OCI-LY7 (cell line): Measurements from ENCODE around the gene ABCG4.

Source experiments
- EZH2phosphoT487 ChIP-seq: fragments of 200-600 bp; sonication (generic); IDR thresholded peaks from 2 replicates; pipeline ENCODE4 v1.6.1; 2018; ENCODE audit warnings: low read depth, borderline replicate concordance, mild to moderate bottlenecking, mixed run types, antibody characterized with exemption, low read length, moderate library complexity, mixed read lengths
- TF ChIP-seq, protein P1 (sequence below): fragments of 200-600 bp; sonication (generic); conservative IDR thresholded peaks from 2 replicates; pipeline ENCODE4 v1.5.1; 2014; ENCODE audit warnings: mild to moderate bottlenecking, antibody characterized with exemption, low read length, moderate library complexity, mixed read lengths

DNA sequence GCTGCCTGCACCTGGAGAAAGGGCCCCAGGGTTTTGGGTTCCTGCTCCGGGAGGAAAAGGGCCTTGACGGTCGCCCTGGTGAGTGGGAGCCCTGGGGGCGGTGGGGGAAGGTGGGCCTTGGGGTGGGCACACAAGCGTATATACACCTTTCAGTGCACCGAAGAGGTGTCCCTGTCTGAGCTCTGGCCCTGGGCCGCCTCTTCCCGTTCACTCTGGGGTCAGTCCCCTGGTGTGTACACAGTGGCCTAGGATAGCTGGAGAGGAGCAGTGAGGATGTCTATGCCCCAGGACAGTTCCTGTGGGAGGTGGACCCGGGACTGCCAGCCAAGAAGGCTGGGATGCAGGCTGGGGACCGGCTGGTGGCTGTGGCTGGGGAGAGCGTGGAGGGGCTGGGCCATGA is 39.2 kb downstream of the ABCG4 start:
- TF ChIP-seq, protein P1, sequence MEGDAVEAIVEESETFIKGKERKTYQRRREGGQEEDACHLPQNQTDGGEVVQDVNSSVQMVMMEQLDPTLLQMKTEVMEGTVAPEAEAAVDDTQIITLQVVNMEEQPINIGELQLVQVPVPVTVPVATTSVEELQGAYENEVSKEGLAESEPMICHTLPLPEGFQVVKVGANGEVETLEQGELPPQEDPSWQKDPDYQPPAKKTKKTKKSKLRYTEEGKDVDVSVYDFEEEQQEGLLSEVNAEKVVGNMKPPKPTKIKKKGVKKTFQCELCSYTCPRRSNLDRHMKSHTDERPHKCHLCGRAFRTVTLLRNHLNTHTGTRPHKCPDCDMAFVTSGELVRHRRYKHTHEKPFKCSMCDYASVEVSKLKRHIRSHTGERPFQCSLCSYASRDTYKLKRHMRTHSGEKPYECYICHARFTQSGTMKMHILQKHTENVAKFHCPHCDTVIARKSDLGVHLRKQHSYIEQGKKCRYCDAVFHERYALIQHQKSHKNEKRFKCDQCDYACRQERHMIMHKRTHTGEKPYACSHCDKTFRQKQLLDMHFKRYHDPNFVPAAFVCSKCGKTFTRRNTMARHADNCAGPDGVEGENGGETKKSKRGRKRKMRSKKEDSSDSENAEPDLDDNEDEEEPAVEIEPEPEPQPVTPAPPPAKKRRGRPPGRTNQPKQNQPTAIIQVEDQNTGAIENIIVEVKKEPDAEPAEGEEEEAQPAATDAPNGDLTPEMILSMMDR, result no peak
- TF ChIP-seq EZH2phosphoT487, result no peak
